Endothelial cell of coronary artery (primary cell): Measurements from ENCODE around the gene GPR62. TPM values are rescaled to one million over a fixed set of nuclear protein-coding genes. Genes with fewer than 3 reads are reported as not detected.

Experiments
- total RNA-seq: library from RNA; depleted of rRNA; stranded (reverse); fragments of >200 nt; gene quantifications from 2 replicates; pipeline ENCODE4 v1.2.3, GENCODE V29; 2014

Gene GPR62, protein sequence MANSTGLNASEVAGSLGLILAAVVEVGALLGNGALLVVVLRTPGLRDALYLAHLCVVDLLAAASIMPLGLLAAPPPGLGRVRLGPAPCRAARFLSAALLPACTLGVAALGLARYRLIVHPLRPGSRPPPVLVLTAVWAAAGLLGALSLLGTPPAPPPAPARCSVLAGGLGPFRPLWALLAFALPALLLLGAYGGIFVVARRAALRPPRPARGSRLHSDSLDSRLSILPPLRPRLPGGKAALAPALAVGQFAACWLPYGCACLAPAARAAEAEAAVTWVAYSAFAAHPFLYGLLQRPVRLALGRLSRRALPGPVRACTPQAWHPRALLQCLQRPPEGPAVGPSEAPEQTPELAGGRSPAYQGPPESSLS
- total RNA-seq: under 0.01 and 0.09 TPM in 2 replicates

GRCh38 chr3:51955175-51955892 lies at the start of gene GPR62:
Gene GPR62 (plus strand): TSS chr3:51955381. CDS start chr3:51955653, 272 bp downstream.

DNA sequence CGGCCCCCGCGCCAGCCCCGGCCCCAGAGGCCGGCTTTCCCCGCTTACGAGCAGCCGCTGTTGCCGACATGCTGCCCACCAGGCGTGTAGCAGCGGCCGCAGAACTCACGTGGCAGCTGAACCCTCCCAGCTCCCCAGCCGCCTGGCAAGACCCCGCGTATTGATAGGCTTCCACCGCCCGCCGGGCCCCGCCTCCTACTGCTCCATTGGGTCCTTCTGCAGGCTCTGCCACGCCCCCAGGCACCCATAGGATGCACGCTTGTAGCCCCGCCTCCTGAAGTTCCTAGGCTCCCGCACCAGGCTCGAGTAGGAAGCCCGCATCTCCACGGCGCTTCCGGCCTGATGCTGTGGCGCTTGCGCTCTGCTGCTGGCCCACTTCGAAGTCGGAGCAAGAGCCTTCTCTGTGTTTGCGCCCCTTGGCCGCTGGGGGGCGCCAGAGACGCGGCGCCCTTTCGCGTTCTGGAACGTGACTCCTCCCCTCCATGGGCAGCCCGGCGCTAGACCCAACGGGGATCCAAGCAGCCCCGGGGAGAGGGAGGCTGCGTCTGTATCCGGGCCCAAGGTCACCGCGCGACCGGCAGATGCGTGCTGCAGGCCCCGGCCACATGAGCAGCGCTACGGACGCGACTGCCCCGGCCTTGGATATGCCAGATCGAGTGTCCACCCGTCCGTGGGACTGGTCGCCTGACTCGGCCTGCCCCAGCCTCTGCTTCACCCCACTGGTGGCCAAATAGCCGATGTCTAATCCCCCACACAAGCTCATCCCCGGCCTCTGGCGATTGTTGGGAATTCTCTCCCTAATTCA lies 13.2 kb upstream of the GPR62 start, which contains the start of the genes PARP3 and RRP9:
Gene PARP3, plus strand, starts transcription at position 566 of the 805 bp plus-strand sequence. CDS start 993 bp downstream, outside the sequence.
Gene RRP9, minus strand, starts transcription at position 107 of the 805 bp plus-strand sequence. Its CDS starts 37 bp downstream, at position 70.

DNA sequence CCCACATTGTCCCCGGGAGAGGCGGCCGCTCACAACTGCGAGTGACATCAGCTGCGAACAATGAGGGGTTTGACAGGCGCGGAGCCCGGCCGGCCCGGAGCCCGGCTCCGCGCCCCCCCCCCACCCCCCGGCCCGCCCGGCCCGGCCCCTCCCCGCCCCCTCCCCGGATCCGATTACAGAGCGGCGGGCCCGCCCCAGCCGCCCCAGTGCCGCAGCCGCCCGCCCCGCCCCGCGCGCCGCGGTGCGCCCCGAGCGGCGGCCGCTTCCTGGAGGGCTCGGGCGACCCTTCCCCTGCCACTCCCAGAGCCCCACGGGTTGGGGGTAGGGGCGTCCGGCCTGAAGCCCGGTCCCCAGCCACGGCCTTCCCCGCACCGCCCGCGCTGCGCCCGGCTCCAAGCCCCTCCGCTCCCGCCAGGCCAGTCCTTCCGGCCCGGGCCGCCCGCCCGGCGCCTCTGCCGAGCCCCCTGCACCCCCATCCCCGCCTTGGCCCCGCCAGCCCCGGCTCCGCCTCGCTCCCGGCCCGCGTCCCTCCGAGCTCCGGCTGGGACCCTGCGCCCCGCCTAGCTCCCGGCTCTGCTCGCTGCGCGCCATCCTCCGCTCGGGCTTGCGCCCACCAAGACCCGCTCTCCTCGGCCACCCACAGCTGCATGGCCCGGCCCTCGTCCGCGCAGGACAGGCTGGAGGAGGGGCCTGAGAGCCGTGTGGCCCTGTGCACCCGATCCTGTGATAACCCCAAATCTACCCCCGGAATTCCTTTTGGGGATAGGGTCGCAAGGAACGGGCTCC lies 12.4 kb downstream of the GPR62 start, which contains the start of gene PCBP4:
Gene PCBP4, minus strand, starts transcription at position 71 of the 786 bp plus-strand sequence. CDS start 6,214 bp downstream, outside the sequence.

GRCh38 chr3:51974963-51975851 lies 20.0 kb downstream of the GPR62 start, which contains the start of gene ABHD14A:
Gene ABHD14A (plus strand): TSS chr3:51975064. CDS start chr3:51975136, 72 bp downstream.

DNA sequence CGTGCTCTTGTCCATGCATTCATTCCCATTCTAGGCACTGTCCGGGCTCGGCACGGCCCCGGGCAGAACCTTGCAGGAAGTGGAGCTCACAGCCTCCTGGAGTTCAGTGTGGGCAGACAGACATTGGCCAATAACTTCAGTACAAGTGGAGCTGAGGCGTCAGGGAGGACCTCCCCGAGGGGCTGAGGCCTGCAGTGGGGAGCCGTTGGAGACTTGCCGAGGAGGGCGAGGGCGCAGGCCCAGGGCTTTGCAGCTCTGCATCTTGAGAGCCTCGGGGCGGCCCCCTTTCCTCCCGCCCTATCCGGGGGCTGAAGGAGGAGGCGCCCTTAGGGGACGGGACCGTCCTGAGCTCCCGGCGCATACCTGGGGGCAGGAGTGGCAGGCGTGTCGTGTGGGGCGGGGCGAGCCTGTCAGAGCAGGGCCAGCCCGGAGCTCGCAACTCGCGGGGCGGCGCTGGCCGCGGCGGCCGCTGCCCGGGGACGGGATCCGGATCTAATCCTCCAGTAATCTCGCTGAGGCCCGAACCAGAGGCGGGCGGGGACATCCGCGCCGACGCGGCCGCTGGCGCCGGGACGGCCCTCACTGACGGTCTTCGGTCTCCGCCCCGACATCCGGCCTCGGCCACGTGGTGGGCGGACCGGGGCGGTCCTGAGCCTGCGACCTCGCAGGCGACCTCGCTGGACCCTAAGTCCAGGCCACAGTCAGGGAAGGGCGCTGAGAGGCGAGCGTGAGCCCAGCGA lies 27.8 kb downstream of the GPR62 start, which contains the start of gene ACY1:
Gene ACY1, plus strand, starts transcription at position 698 of the 740 bp plus-strand sequence. CDS start 530 bp downstream, outside the sequence.

DNA sequence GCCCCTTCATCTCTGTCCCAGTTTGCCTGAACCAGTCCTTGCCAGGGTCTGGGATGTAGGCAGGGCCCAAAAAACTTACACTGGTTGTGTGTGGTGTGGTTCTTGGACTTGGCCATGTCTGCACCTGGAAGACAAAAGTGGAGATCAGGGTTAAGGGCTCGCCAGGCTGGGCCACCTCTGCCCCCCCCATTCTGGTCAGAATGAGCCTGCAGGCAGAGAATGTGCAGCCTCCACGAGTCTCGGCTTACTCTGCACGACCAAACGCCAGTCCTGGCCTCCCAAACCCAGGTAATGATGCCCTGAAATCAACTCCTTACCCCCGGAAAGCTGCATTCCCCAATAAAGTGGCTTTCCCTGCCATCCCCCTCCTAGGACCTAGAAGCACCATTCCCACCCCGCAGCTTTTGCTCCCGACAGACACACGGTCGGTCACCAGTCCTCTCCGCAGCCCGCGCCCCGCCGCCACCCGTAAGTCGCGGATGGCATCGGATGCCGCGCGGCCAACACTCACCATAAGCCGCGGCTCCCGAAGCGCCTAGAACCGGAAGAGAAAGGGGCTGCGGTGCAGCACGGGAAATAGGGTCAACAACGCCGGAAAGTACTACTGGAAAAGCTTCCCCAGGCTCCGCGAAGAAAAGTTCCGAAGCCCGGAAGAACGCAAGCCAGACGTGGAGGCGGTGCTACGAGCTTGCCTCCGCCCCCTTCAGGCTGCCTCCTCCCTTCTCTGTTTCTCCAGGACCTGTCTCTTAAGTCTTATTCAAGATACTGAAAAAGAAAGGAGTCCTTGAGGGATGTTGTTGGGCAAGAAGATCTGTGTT lies 40.4 kb downstream of the GPR62 start, which contains the start of gene RPL29:
Gene RPL29, minus strand, starts transcription at position 550 of the 818 bp plus-strand sequence. Its CDS starts 434 bp downstream, at position 116.

Other genes with a start within 250 kb of the GPR62 start
- gene GRM2, start 248.3 kb upstream of the GPR62 start, total RNA-seq: 0.09 TPM in 2 replicates
- gene IQCF6, start 176.1 kb upstream of the GPR62 start, total RNA-seq: not detected in 2 replicates
- not detected in 2 replicates for gene IQCF2, start 93.8 kb upstream of the GPR62 start, total RNA-seq
- not detected in 2 replicates for gene IQCF5, start 79.8 kb upstream of the GPR62 start, total RNA-seq
- not detected in 2 replicates for gene IQCF1, start 52.0 kb upstream of the GPR62 start, total RNA-seq
- gene RRP9, start 13.5 kb upstream of the GPR62 start, total RNA-seq: 28.9 and 34.4 TPM in 2 replicates
- gene PARP3, start 13.0 kb upstream of the GPR62 start, total RNA-seq: 7.8 and 12.4 TPM in 2 replicates
- 18.9 and 22.4 TPM in 2 replicates for gene PCBP4, start 12.1 kb downstream of the GPR62 start, total RNA-seq
- 7.9 and 10.3 TPM in 2 replicates for gene ABHD14B, start 18.7 kb downstream of the GPR62 start, total RNA-seq
- gene ABHD14A, start 19.7 kb downstream of the GPR62 start, total RNA-seq: 4.3 and 5.1 TPM in 2 replicates
- 18.0 and 18.8 TPM in 2 replicates for gene ACY1, start 28.2 kb downstream of the GPR62 start, total RNA-seq
- gene RPL29, start 40.5 kb downstream of the GPR62 start, total RNA-seq: 1,227 and 1,287 TPM in 2 replicates
- gene DUSP7, start 101.2 kb downstream of the GPR62 start, total RNA-seq: 8.4 and 10.1 TPM in 2 replicates
- 6.8 and 13.2 TPM in 2 replicates for gene POC1A, start 199.0 kb downstream of the GPR62 start, total RNA-seq
- gene ALAS1, start 242.8 kb downstream of the GPR62 start, total RNA-seq: 33.1 and 46.7 TPM in 2 replicates